Left renal pelvis (tissue), 4 donors: ENCODE results near the gene SCO1. TPM values are rescaled to one million over a fixed set of nuclear protein-coding genes. Genes with fewer than 3 reads are reported as not detected.

Source experiments
- DNase-seq, 4 donors: peaks; one replicate each; pipeline ENCODE4 v3.0.0-alpha.2; 2013; ENCODE audit warnings: low read depth in 4 of 4, low spot score in 3 of 4
- polyA plus RNA-seq, 4 donors: library from polyadenylated mRNA; unstranded; fragments of 120-200 nt; gene quantifications; one replicate each; pipeline ENCODE4 v1.2.1, GENCODE V29; 2013; ENCODE audit not compliant: insufficient read length in 4 of 4

SCO1 gene
- polyA plus RNA-seq, 4 donors, result 29.4 to 41.8 (median 38.4) TPM

- no peak for DNase-seq
These were observed 74.5 kb downstream of the SCO1 start for GRCh38 chr17:10622617-10623485.

Other genes starting within 250 kb of the SCO1 start
- gene MYH4, start 228.0 kb downstream of the SCO1 start, polyA plus RNA-seq, result under 1 TPM in 3 of 4 donors, not detected in 1; 0.05 to 0.19 (median 0.19) TPM
- under 1 TPM in 2 of 4 donors, not detected in 2; 0.04 TPM for gene MYH1, start 179.0 kb downstream of the SCO1 start, polyA plus RNA-seq
- gene MYH2, start 147.9 kb downstream of the SCO1 start, polyA plus RNA-seq, result under 1 TPM in 2 of 4 donors, not detected in 2; 0.06 to 0.15 TPM
- 1 to 10 TPM; 1.9 to 5.8 (median 2.4) TPM for gene MYH3, start 40.2 kb downstream of the SCO1 start, polyA plus RNA-seq
- 10 to 100 TPM; 16.8 to 18.4 (median 18.1) TPM for gene ADPRM, start 61 bp upstream of the SCO1 start, polyA plus RNA-seq
- gene TMEM220, start 32.5 kb upstream of the SCO1 start, polyA plus RNA-seq, result 10 to 100 TPM in 2 of 4 donors, 1 to 10 TPM in 2; 8.6 to 11.4 (median 10.1) TPM
- 1 to 10 TPM in 3 of 4 donors, under 1 TPM in 1; 0.14 to 9.4 (median 3.5) TPM for gene TMEM238L, start 106.6 kb upstream of the SCO1 start, polyA plus RNA-seq
- under 1 TPM; 0.06 to 0.66 (median 0.12) TPM for gene PIRT, start 140.6 kb upstream of the SCO1 start, polyA plus RNA-seq